HepG2 (cell line): Measurements from ENCODE around the gene MLXIPL. TPM values are rescaled to one million over a fixed set of nuclear protein-coding genes. Genes with fewer than 3 reads are reported as not detected.

Experiments
- GZF1 ChIP-seq: sonication (generic); formaldehyde crosslinking; IDR thresholded peaks from 2 replicates; pipeline ENCODE4 v1.5.1; 2020; ENCODE audit warnings: mild to moderate bottlenecking, missing genetic modification reagents
- HES4 ChIP-seq: sonication (generic); formaldehyde crosslinking; IDR thresholded peaks from 2 replicates; pipeline ENCODE4 v1.9.0; 2021; ENCODE audit warnings: mild to moderate bottlenecking, missing genetic modification reagents, borderline replicate concordance
- MAFG ChIP-seq: sonication (generic); formaldehyde crosslinking; IDR thresholded peaks from 2 replicates; pipeline ENCODE4 v1.5.1; 2020; ENCODE audit warnings: mild to moderate bottlenecking, missing genetic modification reagents
- MEF2D ChIP-seq: sonication (generic); formaldehyde crosslinking; IDR thresholded peaks from 2 replicates; pipeline ENCODE4 v1.5.1; 2020; ENCODE audit warnings: mild to moderate bottlenecking, missing genetic modification reagents
- MTF1 ChIP-seq: sonication (generic); formaldehyde crosslinking; IDR thresholded peaks from 2 replicates; pipeline ENCODE4 v1.5.0; 2020; ENCODE audit warnings: missing genetic modification reagents
- NR1H2 ChIP-seq: sonication (generic); formaldehyde crosslinking; IDR thresholded peaks from 2 replicates; pipeline ENCODE4 v1.8.1; 2022; ENCODE audit warnings: low read depth, missing genetic modification reagents, borderline replicate concordance
- PITX1 ChIP-seq: sonication (generic); formaldehyde crosslinking; IDR thresholded peaks from 2 replicates; pipeline ENCODE4 v1.5.1; 2020; ENCODE audit warnings: mild to moderate bottlenecking, missing genetic modification reagents
- RFXAP ChIP-seq: sonication (generic); formaldehyde crosslinking; IDR thresholded peaks from 2 replicates; pipeline ENCODE4 v1.4.0; 2020; ENCODE audit warnings: missing genetic modification reagents, borderline replicate concordance
- SP1 ChIP-seq, 2 experiments: fragments of 450-650 bp in 1 of 2; sonication (generic) in 1 of 2; formaldehyde crosslinking in 1 of 2; IDR thresholded peaks; 2 replicates each; pipeline versions ENCODE4 v1.4.0 to v1.6.1; 2016 to 2020; ENCODE audit warnings: missing genetic modification reagents in 1 of 2
- U2AF2 ChIP-seq: fragments of 200-400 bp; formaldehyde crosslinking; IDR thresholded peaks from 2 replicates; pipeline ENCODE4 v1.6.1; 2017; ENCODE audit warnings: low read depth, mild to moderate bottlenecking, low read length
- ZKSCAN1 ChIP-seq: fragments of 150-350 bp; IDR thresholded peaks from 2 replicates; pipeline ENCODE4 v1.6.1; 2014; ENCODE audit warnings: low read length
- ZKSCAN5 ChIP-seq: sonication (generic); formaldehyde crosslinking; IDR thresholded peaks from 2 replicates; pipeline ENCODE4 v1.5.1; 2020; ENCODE audit warnings: mild to moderate bottlenecking, missing genetic modification reagents
- ZMYM4 ChIP-seq: sonication (generic); formaldehyde crosslinking; IDR thresholded peaks from 2 replicates; pipeline ENCODE4 v1.8.1; 2023; ENCODE audit warnings: mild to moderate bottlenecking, missing genetic modification reagents
- ZNF432 ChIP-seq: sonication (generic); formaldehyde crosslinking; IDR thresholded peaks from 2 replicates; pipeline ENCODE4 v1.5.0; 2020; ENCODE audit warnings: missing genetic modification reagents, mild to moderate bottlenecking, borderline replicate concordance
- ZNF550 ChIP-seq: sonication (generic); formaldehyde crosslinking; IDR thresholded peaks from 2 replicates; pipeline ENCODE4 v1.4.0; 2020; ENCODE audit warnings: mild to moderate bottlenecking, missing genetic modification reagents, borderline replicate concordance
- ZNF558 ChIP-seq: sonication (generic); formaldehyde crosslinking; IDR thresholded peaks from 2 replicates; pipeline ENCODE4 v1.9.0; 2022; ENCODE audit warnings: mild to moderate bottlenecking, missing genetic modification reagents, borderline replicate concordance
- ZNF768 ChIP-seq: sonication (generic); formaldehyde crosslinking; IDR thresholded peaks from 2 replicates; pipeline ENCODE4 v1.4.0; 2020; ENCODE audit warnings: missing genetic modification reagents
- polyA plus RNA-seq, 8 experiments: library from polyadenylated mRNA; depleted of rRNA in 3 of 8; stranded (reverse) in 7 of 8; unstranded in 1 of 8; fragments of >200 nt; fragmentation: Illumina TruSeq in 4 of 8; extraction: Trizol in 4 of 8; gene quantifications; 2 replicates each; pipeline versions ENCODE4 v1.2.1 to v1.2.3, GENCODE V29; 2011 to 2016; ENCODE audit warnings: low read depth in 4 of 8, missing spikeins in 1 of 8, mixed read lengths in 1 of 8; ENCODE audit not compliant: insufficient read depth in 1 of 8
- total RNA-seq, 5 experiments: library from RNA; depleted of rRNA; stranded (reverse); fragments of >200 nt; fragmentation: Illumina TruSeq; extraction: Trizol; gene quantifications; 2 replicates each; pipeline ENCODE4 v1.2.3, GENCODE V29; 2016; ENCODE audit warnings: low read depth in 1 of 5
- TF ChIP-seq, protein P1 (sequence below): sonication (generic); formaldehyde crosslinking; IDR thresholded peaks from 2 replicates; pipeline ENCODE4 v1.8.0; 2022; ENCODE audit warnings: low read depth, missing genetic modification reagents
- TF ChIP-seq, protein P2 (sequence below): sonication (generic); formaldehyde crosslinking; IDR thresholded peaks from 2 replicates; pipeline ENCODE4 v1.9.0; 2021; ENCODE audit warnings: missing genetic modification reagents, mild to moderate bottlenecking, borderline replicate concordance
- TF ChIP-seq, protein P3 (sequence below): sonication (generic); formaldehyde crosslinking; conservative IDR thresholded peaks from 2 replicates; pipeline ENCODE4 v1.8.0; 2022; ENCODE audit warnings: low read depth, missing genetic modification reagents
- TF ChIP-seq, protein P4 (sequence below): IDR thresholded peaks from 2 replicates; pipeline ENCODE4 v1.6.1; 2016; ENCODE audit warnings: missing genetic modification reagents, missing compliant biosample characterization
- TF ChIP-seq, protein P5 (sequence below): sonication (generic); formaldehyde crosslinking; IDR thresholded peaks from 2 replicates; pipeline ENCODE4 v1.4.0; 2020; ENCODE audit warnings: missing genetic modification reagents, mild to moderate bottlenecking, borderline replicate concordance

Gene MLXIPL
- total and polyA plus RNA-seq, 2 of the 13 experiments (the other 11 are each of a cell fraction or from before 2014, with no cell fraction given): 51.6 to 60.1 TPM

DNA sequence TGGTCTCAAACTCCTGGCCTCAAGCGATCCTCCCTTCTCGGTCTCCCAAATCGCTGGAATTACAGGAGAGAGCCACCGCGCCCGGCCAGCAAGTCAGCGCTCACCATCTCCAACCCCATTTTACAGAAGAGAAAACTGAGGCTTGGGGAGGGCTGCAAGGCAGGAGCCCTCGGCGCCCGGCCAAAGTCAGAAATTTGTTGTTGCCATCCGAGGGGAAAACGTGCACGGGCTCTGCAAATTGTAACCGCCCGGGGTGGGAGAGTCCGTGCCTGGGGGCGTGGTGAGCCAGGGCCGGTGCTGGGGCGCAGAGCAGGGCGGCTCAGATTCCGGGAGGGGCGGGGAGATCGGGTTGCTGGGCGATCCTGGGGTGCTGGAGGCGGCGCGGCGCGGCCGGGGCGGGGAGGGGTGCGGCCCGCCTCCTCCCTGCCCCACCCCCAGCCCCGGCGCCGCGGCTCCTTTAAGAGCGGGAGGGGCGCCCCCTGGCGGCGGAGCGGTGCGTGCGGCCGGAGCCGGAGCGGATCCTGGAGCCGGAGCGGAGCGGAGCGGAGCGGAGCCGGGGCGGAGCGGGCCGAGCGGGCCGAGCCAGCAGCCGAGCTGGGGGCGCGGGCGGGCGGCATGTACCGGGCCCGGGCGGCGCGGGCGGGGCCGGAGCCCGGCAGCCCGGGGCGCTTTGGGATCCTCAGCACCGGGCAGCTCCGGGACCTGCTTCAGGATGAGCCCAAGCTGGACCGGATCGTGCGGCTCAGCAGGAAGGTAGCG, 43.2 kb upstream of the MLXIPL start, which contains the start of gene VPS37D (continued):
- TF ChIP-seq, protein P1, sequence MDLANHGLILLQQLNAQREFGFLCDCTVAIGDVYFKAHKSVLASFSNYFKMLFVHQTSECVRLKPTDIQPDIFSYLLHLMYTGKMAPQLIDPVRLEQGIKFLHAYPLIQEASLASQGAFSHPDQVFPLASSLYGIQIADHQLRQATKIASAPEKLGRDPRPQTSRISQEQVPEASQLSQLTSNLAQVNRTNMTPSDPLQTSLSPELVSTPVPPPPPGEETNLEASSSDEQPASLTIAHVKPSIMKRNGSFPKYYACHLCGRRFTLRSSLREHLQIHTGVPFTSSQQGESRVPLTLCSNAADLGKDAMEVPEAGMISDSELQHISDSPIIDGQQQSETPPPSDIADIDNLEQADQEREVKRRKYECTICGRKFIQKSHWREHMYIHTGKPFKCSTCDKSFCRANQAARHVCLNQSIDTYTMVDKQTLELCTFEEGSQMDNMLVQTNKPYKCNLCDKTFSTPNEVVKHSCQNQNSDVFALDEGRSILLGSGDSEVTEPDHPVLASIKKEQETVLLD: no peak
- TF ChIP-seq, protein P2, sequence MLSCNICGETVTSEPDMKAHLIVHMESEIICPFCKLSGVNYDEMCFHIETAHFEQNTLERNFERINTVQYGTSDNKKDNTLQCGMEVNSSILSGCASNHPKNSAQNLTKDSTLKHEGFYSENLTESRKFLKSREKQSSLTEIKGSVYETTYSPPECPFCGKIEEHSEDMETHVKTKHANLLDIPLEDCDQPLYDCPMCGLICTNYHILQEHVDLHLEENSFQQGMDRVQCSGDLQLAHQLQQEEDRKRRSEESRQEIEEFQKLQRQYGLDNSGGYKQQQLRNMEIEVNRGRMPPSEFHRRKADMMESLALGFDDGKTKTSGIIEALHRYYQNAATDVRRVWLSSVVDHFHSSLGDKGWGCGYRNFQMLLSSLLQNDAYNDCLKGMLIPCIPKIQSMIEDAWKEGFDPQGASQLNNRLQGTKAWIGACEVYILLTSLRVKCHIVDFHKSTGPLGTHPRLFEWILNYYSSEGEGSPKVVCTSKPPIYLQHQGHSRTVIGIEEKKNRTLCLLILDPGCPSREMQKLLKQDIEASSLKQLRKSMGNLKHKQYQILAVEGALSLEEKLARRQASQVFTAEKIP: no peak
- TF ChIP-seq ZKSCAN1 (no peak), ZKSCAN5 (CRISPR knock-in tag) (no peak), ZNF558 (no peak), SP1 (IDR thresholded peaks at IDR 0.05) (no peak), SP1 (CRISPR knock-in tag; IDR thresholded peaks at IDR 0.05) (peak; percentile 44; the same call in 1 of the 2 replicates), U2AF2 (no peak), ZNF432 (no peak), ZNF768 (CRISPR knock-in tag) (no peak), RFXAP (peak; percentile 40; the same call in 1 of the 2 replicates), GZF1 (no peak), MEF2D (no peak), HES4 (CRISPR knock-in tag) (no peak), PITX1 (CRISPR knock-in tag) (no peak), ZNF550 (CRISPR knock-in tag) (no peak), MTF1 (CRISPR knock-in tag) (no peak), MAFG (CRISPR knock-in tag) (no peak), ZMYM4 (CRISPR knock-in tag) (peak; percentile 31), NR1H2 (no peak)
- TF ChIP-seq, protein P3, sequence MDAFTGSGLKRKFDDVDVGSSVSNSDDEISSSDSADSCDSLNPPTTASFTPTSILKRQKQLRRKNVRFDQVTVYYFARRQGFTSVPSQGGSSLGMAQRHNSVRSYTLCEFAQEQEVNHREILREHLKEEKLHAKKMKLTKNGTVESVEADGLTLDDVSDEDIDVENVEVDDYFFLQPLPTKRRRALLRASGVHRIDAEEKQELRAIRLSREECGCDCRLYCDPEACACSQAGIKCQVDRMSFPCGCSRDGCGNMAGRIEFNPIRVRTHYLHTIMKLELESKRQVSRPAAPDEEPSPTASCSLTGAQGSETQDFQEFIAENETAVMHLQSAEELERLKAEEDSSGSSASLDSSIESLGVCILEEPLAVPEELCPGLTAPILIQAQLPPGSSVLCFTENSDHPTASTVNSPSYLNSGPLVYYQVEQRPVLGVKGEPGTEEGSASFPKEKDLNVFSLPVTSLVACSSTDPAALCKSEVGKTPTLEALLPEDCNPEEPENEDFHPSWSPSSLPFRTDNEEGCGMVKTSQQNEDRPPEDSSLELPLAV (CRISPR knock-in tag): no peak
- TF ChIP-seq, protein P4, sequence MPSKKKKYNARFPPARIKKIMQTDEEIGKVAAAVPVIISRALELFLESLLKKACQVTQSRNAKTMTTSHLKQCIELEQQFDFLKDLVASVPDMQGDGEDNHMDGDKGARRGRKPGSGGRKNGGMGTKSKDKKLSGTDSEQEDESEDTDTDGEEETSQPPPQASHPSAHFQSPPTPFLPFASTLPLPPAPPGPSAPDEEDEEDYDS (CRISPR knock-in tag): peak; percentile 37; the same call in 1 of the 2 replicates
- TF ChIP-seq, protein P5, sequence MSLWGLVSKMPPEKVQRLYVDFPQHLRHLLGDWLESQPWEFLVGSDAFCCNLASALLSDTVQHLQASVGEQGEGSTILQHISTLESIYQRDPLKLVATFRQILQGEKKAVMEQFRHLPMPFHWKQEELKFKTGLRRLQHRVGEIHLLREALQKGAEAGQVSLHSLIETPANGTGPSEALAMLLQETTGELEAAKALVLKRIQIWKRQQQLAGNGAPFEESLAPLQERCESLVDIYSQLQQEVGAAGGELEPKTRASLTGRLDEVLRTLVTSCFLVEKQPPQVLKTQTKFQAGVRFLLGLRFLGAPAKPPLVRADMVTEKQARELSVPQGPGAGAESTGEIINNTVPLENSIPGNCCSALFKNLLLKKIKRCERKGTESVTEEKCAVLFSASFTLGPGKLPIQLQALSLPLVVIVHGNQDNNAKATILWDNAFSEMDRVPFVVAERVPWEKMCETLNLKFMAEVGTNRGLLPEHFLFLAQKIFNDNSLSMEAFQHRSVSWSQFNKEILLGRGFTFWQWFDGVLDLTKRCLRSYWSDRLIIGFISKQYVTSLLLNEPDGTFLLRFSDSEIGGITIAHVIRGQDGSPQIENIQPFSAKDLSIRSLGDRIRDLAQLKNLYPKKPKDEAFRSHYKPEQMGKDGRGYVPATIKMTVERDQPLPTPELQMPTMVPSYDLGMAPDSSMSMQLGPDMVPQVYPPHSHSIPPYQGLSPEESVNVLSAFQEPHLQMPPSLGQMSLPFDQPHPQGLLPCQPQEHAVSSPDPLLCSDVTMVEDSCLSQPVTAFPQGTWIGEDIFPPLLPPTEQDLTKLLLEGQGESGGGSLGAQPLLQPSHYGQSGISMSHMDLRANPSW (CRISPR knock-in tag): no peak
